Measurements from ENCODE around the gene CNTNAP2. TPM values are rescaled to one million over a fixed set of nuclear protein-coding genes. Genes with fewer than 3 reads are reported as not detected.

The CNTNAP2 gene
- total RNA-seq, 6 experiments from 2014 or later = 1.8 to 8.1 (median 3.9) TPM

GRCh38 chr7:146290746-146291145, 174.1 kb downstream of the CNTNAP2 start:
- DNase-seq = no peak
- H3K27me3 ChIP-seq = no peaks in the 10 kb centered on the region
- no peak overlapping the region for H3K27ac ChIP-seq
- 52% methylated on average over 3 of the region's 3 CpGs for WGBS (ENCODE audit: insufficient coverage, low coverage, low lambda C conversion rate, missing lambda C conversion rate)
- intact Hi-C loops (cut with DNase I) = no loop called here
- ATAC-seq = no peak
- no peaks in the 10 kb centered on the region for H3K36me3 ChIP-seq
- no peak for TF ChIP-seq CTCF (IDR thresholded peaks at IDR 0.05)
- TF ChIP-seq POLR2A (IDR thresholded peaks at IDR 0.05) = no peak
- no peak overlapping the region for H3K4me3 ChIP-seq
- H3K9me3 ChIP-seq = no peaks in the 10 kb centered on the region
- no peaks in the 10 kb centered on the region for H3K4me1 ChIP-seq

- TF ChIP-seq CTCF (IDR thresholded peaks at IDR 0.05) (no peak), POLR2A (IDR thresholded peaks at IDR 0.05) (no peak)
- ATAC-seq = no peak
- no peak for DNase-seq
- intact Hi-C loops (cut with DNase I) = no loop called here
- no peaks in the 10 kb centered on the region for H3K4me1 ChIP-seq
- H3K27me3 ChIP-seq = no peaks in the 10 kb centered on the region
- no peaks in the 10 kb centered on the region for H3K36me3 ChIP-seq
- no peaks in the 10 kb centered on the region for H3K9me3 ChIP-seq
- H3K4me3 ChIP-seq = no peak overlapping the region
- WGBS (ENCODE audit: insufficient coverage, low coverage, low lambda C conversion rate, missing lambda C conversion rate) = 47% methylated on average over 1 of the region's 1 CpG
- no peak overlapping the region for H3K27ac ChIP-seq
These were observed 175.3 kb downstream of the CNTNAP2 start for GRCh38 chr7:146291900-146292299.

GRCh38 chr7:146296028-146296427, 179.4 kb downstream of the CNTNAP2 start:
- TF ChIP-seq POLR2A (IDR thresholded peaks at IDR 0.05) (no peak), CTCF (IDR thresholded peaks at IDR 0.05) (no peak)
- intact Hi-C loops (cut with DNase I) = no loop called here
- Histone ChIP-seq H3K27ac (no peak overlapping the region), H3K4me1 (no peaks in the 10 kb centered on the region), H3K27me3 (no peaks in the 10 kb centered on the region), H3K36me3 (no peaks in the 10 kb centered on the region), H3K9me3 (no peaks in the 10 kb centered on the region), H3K4me3 (no peak overlapping the region)
- DNase-seq (no peak), ATAC-seq (no peak)
- 22% methylated on average over 1 of the region's 1 CpG for WGBS (ENCODE audit: insufficient coverage, low coverage, low lambda C conversion rate, missing lambda C conversion rate)

GRCh38 chr7:146314962-146315361, 198.4 kb downstream of the CNTNAP2 start:
- no peaks in the 10 kb centered on the region for H3K36me3 ChIP-seq
- H3K4me3 ChIP-seq = no peak overlapping the region
- WGBS (ENCODE audit: insufficient coverage, low coverage, low lambda C conversion rate, missing lambda C conversion rate) = 16% methylated on average over 2 of the region's 2 CpGs
- no peaks in the 10 kb centered on the region for H3K4me1 ChIP-seq
- DNase-seq (no peak), ATAC-seq (no peak)
- no peak overlapping the region for H3K27ac ChIP-seq
- intact Hi-C loops (cut with DNase I) = no loop called here
- H3K27me3 ChIP-seq = no peaks in the 10 kb centered on the region
- no peak for TF ChIP-seq CTCF (IDR thresholded peaks at IDR 0.05)
- TF ChIP-seq POLR2A (IDR thresholded peaks at IDR 0.05) = no peak
- no peaks in the 10 kb centered on the region for H3K9me3 ChIP-seq

GRCh38 chr7:146319629-146320028, 203.0 kb downstream of the CNTNAP2 start:
- 40% methylated on average over 5 of the region's 5 CpGs for WGBS (ENCODE audit: insufficient coverage, low coverage, low lambda C conversion rate, missing lambda C conversion rate)
- H3K4me1 ChIP-seq = no peaks in the 10 kb centered on the region
- no peak for TF ChIP-seq POLR2A (IDR thresholded peaks at IDR 0.05)
- TF ChIP-seq CTCF (IDR thresholded peaks at IDR 0.05) = no peak

More at GRCh38 chr7:146319629-146320028, 203.0 kb downstream of the CNTNAP2 start:
- no peaks in the 10 kb centered on the region for H3K36me3 ChIP-seq
- DNase-seq (no peak), ATAC-seq (no peak)
- H3K9me3 ChIP-seq = no peaks in the 10 kb centered on the region
- H3K27me3 ChIP-seq = no peaks in the 10 kb centered on the region
- no peak overlapping the region for H3K4me3 ChIP-seq
- intact Hi-C loops (cut with DNase I) = no loop called here
- H3K27ac ChIP-seq = no peak overlapping the region
